Measurements from ENCODE around the gene CARNS1.
"Not testable (repeated sequence)": the region's sequence is repeated elsewhere in the genome, so short reads cannot be mapped to it uniquely, and the experiment has no call there.

- not testable (repeated sequence) for TF ChIP-seq ZNF274 (IDR thresholded peaks at IDR 0.05; ENCODE audit: low read depth, low read length); YY1 (IDR thresholded peaks at IDR 0.05; ENCODE audit: insufficient read depth, insufficient read length); SUZ12 (IDR thresholded peaks at IDR 0.05; ENCODE audit: extremely low read depth, insufficient read depth, insufficient read length)
Observed at GRCh38 chr11:67465530-67465929, 50.1 kb downstream of the CARNS1 start.
